K562 (cell line): Measurements from ENCODE around the gene RPS6KL1.

Experiments used
- CTCF ChIP-seq, 3 experiments: IDR thresholded peaks in 2 of 3; conservative IDR thresholded peaks in 1 of 3; 2 replicates each; pipeline ENCODE4 v1.5.1; 2011 to 2012; ENCODE audit warnings: low read length in 3 of 3, mild to moderate bottlenecking in 3 of 3, control low read depth in 2 of 3, improper control_type of control experiment in 1 of 3, inconsistent platforms in 1 of 3, low read depth in 1 of 3, mixed read lengths in 1 of 3, moderate library complexity in 1 of 3; ENCODE audit not compliant: insufficient read depth in 2 of 3
- TBL1XR1 ChIP-seq, 2 experiments: IDR thresholded peaks; 2 replicates each; pipeline ENCODE4 v1.6.1; 2012; ENCODE audit warnings: improper control_type of control experiment in 2 of 2, low read length in 2 of 2, mild to moderate bottlenecking in 1 of 2
- TFE3 ChIP-seq: fragments of 450-650 bp; formaldehyde crosslinking; IDR thresholded peaks from 2 replicates; pipeline ENCODE4 v1.4.0; 2020; ENCODE audit warnings: mild to moderate bottlenecking, mixed read lengths

GRCh38 chr14:74941676-74942097, 18.6 kb upstream of the RPS6KL1 start:
- no peak for TF ChIP-seq TFE3 (CRISPR knock-in tag)
- no peak for TF ChIP-seq CTCF (IDR thresholded peaks at IDR 0.05 in 2 of 3, conservative IDR thresholded peaks at IDR 0.05 in 1 of 3; ENCODE audit: insufficient read depth in 2 of 3, low read depth in 1 of 3, low read length in 3 of 3)
- TF ChIP-seq TBL1XR1 (IDR thresholded peaks at IDR 0.05; ENCODE audit: low read length in 2 of 2), result no peak
